H1 (cell line): ENCODE measurements around the gene DNA2. TPM values are rescaled to one million over a fixed set of nuclear protein-coding genes. Genes with fewer than 3 reads are reported as not detected.

ENCODE experiments used
- CTCF ChIA-PET: fragments of 300-600 bp; sonication (Branson Sonifier 250); formaldehyde crosslinking; loops from one replicate; lab custom pipeline; 2021; ENCODE audit not compliant: partially characterized antibody; lab: Charles Lee
- POLR2A ChIA-PET: fragments of 300-600 bp; sonication (Branson Sonifier 250); formaldehyde crosslinking; loops from one replicate; lab custom pipeline; 2021; ENCODE audit warnings: inconsistent platforms; ENCODE audit not compliant: partially characterized antibody; lab: Charles Lee
- DNase-seq, 2 experiments: peaks; one replicate each; pipeline versions ENCODE4 v3.0.0 to v3.0.0-alpha.2; 2010 to 2022; ENCODE audit warnings: low spot score in 2 of 2, low read depth in 1 of 2, mixed read lengths in 1 of 2
- FAIRE-seq: peaks from 2 replicates; lab custom pipeline; 2011; peaks lifted over from hg19 to GRCh38; lab: Jason Lieb, UNC
- H2AFZ ChIP-seq: 2 replicates; pipeline ENCODE4 v1.8.1; 2012; ENCODE audit warnings: low read length, inconsistent platforms
- H2AK5ac ChIP-seq: 2 replicates; pipeline ENCODE4 v1.6.1; 2013; ENCODE audit warnings: low read depth, low read length
- H2BK120ac ChIP-seq: replicated peaks from 2 replicates; pipeline ENCODE3; 2013; ENCODE audit warnings: low read depth, low read length, inconsistent platforms
- H2BK12ac ChIP-seq: 2 replicates; pipeline ENCODE4 v1.6.1; 2013; ENCODE audit warnings: low read depth, low read length
- H2BK15ac ChIP-seq: 2 replicates; pipeline ENCODE4 v1.6.1; 2013; ENCODE audit warnings: low read length
- H2BK20ac ChIP-seq: 2 replicates; pipeline ENCODE4 v1.6.1; 2013; ENCODE audit warnings: low read length
- H2BK5ac ChIP-seq: 2 replicates; pipeline ENCODE4 v1.6.1; 2013; ENCODE audit warnings: low read depth, low read length
- H3K14ac ChIP-seq: 2 replicates; pipeline ENCODE4 v1.6.1; 2013; ENCODE audit warnings: inconsistent platforms; ENCODE audit not compliant: insufficient read length
- H3K18ac ChIP-seq: 2 replicates; pipeline ENCODE4 v1.6.1; 2013; ENCODE audit warnings: low read length; ENCODE audit errors: extremely low read depth
- H3K23ac ChIP-seq: 2 replicates; pipeline ENCODE4 v1.6.1; 2013; ENCODE audit warnings: inconsistent platforms; ENCODE audit not compliant: insufficient read length
- H3K23me2 ChIP-seq: 2 replicates; pipeline ENCODE4 v1.6.1; 2013; ENCODE audit warnings: low read depth, low read length
- H3K27ac ChIP-seq: 2 replicates; pipeline ENCODE4 v1.6.1; 2011; ENCODE audit warnings: low read depth, low read length, inconsistent platforms
- H3K27me3 ChIP-seq, 4 experiments: replicated peaks in 1 of 4; 1 replicate in 1 of 4; 2 replicates in 3 of 4; pipeline versions ENCODE4 v1.6.1 to v1.8.1; 2011 to 2013; ENCODE audit warnings: low read length in 3 of 4, mild to moderate bottlenecking in 3 of 4, inconsistent platforms in 2 of 4, mixed read lengths in 2 of 4, moderate library complexity in 1 of 4; ENCODE audit not compliant: control insufficient read depth in 3 of 4, insufficient read depth in 3 of 4; ENCODE audit errors: extremely low read depth in 1 of 4
- H3K36me3 ChIP-seq, 4 experiments: 2 replicates each; pipeline versions ENCODE4 v1.6.1 to v1.8.1; 2011 to 2013; ENCODE audit warnings: mild to moderate bottlenecking in 4 of 4, low read length in 3 of 4, moderate library complexity in 2 of 4, control low read depth in 1 of 4, inconsistent platforms in 1 of 4; ENCODE audit not compliant: insufficient read depth in 4 of 4, control insufficient read depth in 2 of 4
- H3K4ac ChIP-seq: replicated peaks from 2 replicates; pipeline ENCODE3; 2013; ENCODE audit warnings: low read length, low read depth, mixed read lengths, inconsistent platforms; ENCODE audit not compliant: insufficient read length
- H3K4me1 ChIP-seq, 4 experiments: replicated peaks in 1 of 4; 1 replicate in 1 of 4; 2 replicates in 3 of 4; pipeline versions ENCODE4 v1.6.1 to v1.8.1; 2011 to 2013; ENCODE audit warnings: low read length in 3 of 4, inconsistent platforms in 2 of 4, mixed read lengths in 1 of 4; ENCODE audit not compliant: insufficient read depth in 4 of 4, control insufficient read depth in 3 of 4
- H3K4me2 ChIP-seq, 2 experiments: 2 replicates each; pipeline versions ENCODE4 v1.6.1 to v1.8.1; 2011 to 2013; ENCODE audit warnings: low read depth in 2 of 2, low read length in 2 of 2, control low read depth in 1 of 2, inconsistent platforms in 1 of 2, mild to moderate bottlenecking in 1 of 2; ENCODE audit not compliant: insufficient read depth in 1 of 2
- H3K4me3 ChIP-seq, 4 experiments: fragments of 200-600, 300-600 bp in 1 of 4; sonication (generic), shearing (Covaris generic), sonication (Bioruptor Twin) in 1 of 4; 2 replicates each; pipeline versions ENCODE4 v1.5.1 to v1.8.1; 2011 to 2016; ENCODE audit warnings: low read length in 4 of 4, low read depth in 3 of 4, control low read depth in 2 of 4, inconsistent platforms in 2 of 4, mild to moderate bottlenecking in 2 of 4, mixed read lengths in 1 of 4, moderate library complexity in 1 of 4; ENCODE audit not compliant: insufficient read depth in 2 of 4; ENCODE audit errors: extremely low read depth in 1 of 4
- H3K56ac ChIP-seq: replicated peaks from 2 replicates; pipeline ENCODE3; 2013; ENCODE audit warnings: low read depth, mild to moderate bottlenecking, mixed read lengths, low read length, inconsistent platforms; ENCODE audit not compliant: insufficient read length
- H3K79me1 ChIP-seq: 2 replicates; pipeline ENCODE4 v1.6.1; 2013; ENCODE audit warnings: low read depth, low read length, control low read depth
- H3K79me2 ChIP-seq, 2 experiments: 2 replicates each; pipeline versions ENCODE4 v1.6.1 to v1.8.1; 2012 to 2013; ENCODE audit warnings: low read length in 2 of 2, mild to moderate bottlenecking in 2 of 2, inconsistent platforms in 1 of 2; ENCODE audit not compliant: insufficient read depth in 2 of 2, control insufficient read depth in 1 of 2
- H3K9ac ChIP-seq, 4 experiments: replicated peaks in 1 of 4; 1 replicate in 1 of 4; 2 replicates in 3 of 4; pipeline versions ENCODE4 v1.6.1 to v1.8.1; 2011 to 2013; ENCODE audit warnings: low read depth in 3 of 4, low read length in 3 of 4, control low read depth in 2 of 4, mild to moderate bottlenecking in 2 of 4, moderate library complexity in 2 of 4, inconsistent platforms in 1 of 4; ENCODE audit errors: extremely low read depth in 1 of 4
- H3K9me3 ChIP-seq, 2 experiments: 2 replicates each; pipeline versions ENCODE4 v1.6.1 to v1.8.1; 2012 to 2013; ENCODE audit warnings: mild to moderate bottlenecking in 2 of 2, moderate library complexity in 2 of 2, control low read depth in 1 of 2, inconsistent platforms in 1 of 2, low read depth in 1 of 2, low read length in 1 of 2, mixed read lengths in 1 of 2; ENCODE audit not compliant: insufficient read depth in 2 of 2
- H4K20me1 ChIP-seq, 2 experiments: replicated peaks in 1 of 2; 2 replicates each; pipeline versions ENCODE3 to v1.8.1; 2011 to 2013; ENCODE audit warnings: inconsistent platforms in 2 of 2, low read length in 2 of 2, mild to moderate bottlenecking in 1 of 2; ENCODE audit not compliant: insufficient read depth in 2 of 2, control insufficient read depth in 1 of 2
- H4K5ac ChIP-seq: 2 replicates; pipeline ENCODE4 v1.6.1; 2013; ENCODE audit warnings: low read length, low read depth, mixed read lengths, inconsistent platforms; ENCODE audit not compliant: insufficient read length
- H4K8ac ChIP-seq: 2 replicates; pipeline ENCODE4 v1.8.0; 2013; ENCODE audit warnings: mild to moderate bottlenecking, moderate library complexity, low read length, inconsistent platforms; ENCODE audit not compliant: insufficient read depth; ENCODE audit errors: extremely low read depth
- H4K91ac ChIP-seq: replicated peaks from 2 replicates; pipeline ENCODE3; 2013; ENCODE audit warnings: low read length, mixed read lengths, inconsistent platforms; ENCODE audit not compliant: insufficient read length
- CREB1 ChIP-seq: IDR thresholded peaks from 2 replicates; pipeline ENCODE4 v1.6.1; 2012; ENCODE audit warnings: inconsistent platforms
- SIX5 ChIP-seq: IDR thresholded peaks from 2 replicates; pipeline ENCODE4 v1.6.1; 2011; ENCODE audit warnings: mild to moderate bottlenecking, low read depth, low read length
- TCF12 ChIP-seq: IDR thresholded peaks from 2 replicates; pipeline ENCODE4 v1.6.1; 2011; ENCODE audit warnings: low read depth, mild to moderate bottlenecking, low read length
- WGBS, 2 experiments: shearing (Covaris generic) in 1 of 2; methylation state at CpG; one replicate each; pipeline versions ENCODE4 v1.1.6 to v1.1.7; 2013 to 2015; ENCODE audit warnings: low lambda C conversion rate in 2 of 2, mixed read lengths in 2 of 2, inconsistent platforms in 1 of 2, low coverage in 1 of 2, missing lambda C conversion rate in 1 of 2; ENCODE audit not compliant: insufficient replicate concordance in 2 of 2, insufficient coverage in 1 of 2, insufficient read length in 1 of 2; ENCODE audit errors: extremely low coverage in 1 of 2, missing lambda C conversion rate in 1 of 2; 5-methylcytosine and 5-hydroxymethylcytosine counted together
- polyA plus RNA-seq, 7 experiments: library from polyadenylated mRNA; depleted of rRNA in 3 of 7; stranded (reverse) in 5 of 7; unstranded in 2 of 7; fragments of >200 nt in 5 of 7; fragments of 200-250 nt in 2 of 7; gene quantifications; 1 replicate in 5 of 7; 2 replicates in 1 of 7; 4 replicates in 1 of 7; pipeline versions ENCODE4 v1.2.1 to v1.2.3, GENCODE V29; 2011 to 2013; ENCODE audit warnings: missing spikeins in 2 of 7, mixed read lengths in 2 of 7
- total RNA-seq: library from RNA; stranded (reverse); fragmentation: NEBNext Ultra II Directional; extraction: Animal tissue kit (Norgen Biotek cat#: 25700); gene quantifications from 2 replicates; pipeline ENCODE4 v1.2.1, GENCODE V29; 2021

DNA2 gene
- total and polyA plus RNA-seq, 2 of the 8 experiments (the other 6 are each of a cell fraction or from before 2014, with no cell fraction given): 16.0 to 57.9 TPM

DNA sequence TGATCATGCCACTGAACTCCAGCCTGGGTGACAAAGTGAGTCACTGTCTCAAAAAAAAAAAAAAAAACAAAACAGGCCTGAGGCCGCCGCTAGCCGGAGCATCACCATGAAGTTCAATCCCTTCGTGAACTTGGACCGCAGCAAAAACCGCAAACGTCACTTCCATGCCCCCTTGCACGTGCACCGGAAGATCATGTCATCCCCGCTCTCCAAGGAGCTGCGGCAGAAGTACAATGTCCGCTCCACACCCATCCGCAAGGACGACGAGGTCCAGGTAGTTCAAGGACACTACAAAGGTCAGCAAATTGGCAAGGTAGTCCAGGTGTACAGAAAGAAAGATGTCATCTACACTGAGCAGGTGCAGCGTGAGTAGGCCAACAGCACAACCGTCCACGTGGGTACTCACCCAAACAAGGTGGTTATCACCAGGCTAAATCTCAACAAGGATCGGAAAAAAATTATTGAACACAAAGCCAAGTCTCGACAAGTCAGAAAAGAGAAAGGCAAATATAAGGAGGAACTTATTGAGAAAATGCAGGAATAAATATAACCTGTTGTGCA is 47.2 kb downstream of the DNA2 start:
- DNase-seq: no peak
- Histone ChIP-seq H4K8ac (no peak overlapping the region), H3K23me2 (no peaks in the 10 kb centered on the region), H2BK20ac (no peak overlapping the region), H3K18ac (no peak overlapping the region), H3K79me2 (no peaks in the 10 kb centered on the region), H3K9me3 (no peaks in the 10 kb centered on the region), H2BK120ac (no peak overlapping the region), H3K9ac (no peak overlapping the region; a peak in 1 of 7 replicates), H3K27ac (no peak overlapping the region), H4K91ac (no peak overlapping the region), H4K20me1 (no peaks in the 10 kb centered on the region), H3K79me1 (no peaks in the 10 kb centered on the region), H2AFZ (no peak overlapping the region), H2BK15ac (no peak overlapping the region), H3K4me1 (no peaks in the 10 kb centered on the region), H2BK5ac (no peak overlapping the region), H2BK12ac (no peak overlapping the region), H2AK5ac (no peak overlapping the region), H3K14ac (no peak overlapping the region), H3K4me3 (no peak overlapping the region), H4K5ac (no peak overlapping the region), H3K4me2 (no peak overlapping the region), H3K4ac (no peak overlapping the region), H3K36me3 (peaks cover 14 to 62% (median 36%) of the 10 kb centered on the region in 4 experiments), H3K23ac (no peak overlapping the region), H3K56ac (no peak overlapping the region), H3K27me3 (no peaks in the 10 kb centered on the region)
- CTCF ChIA-PET: no interaction called here
- 94% methylated on average over 18 of the region's 20 CpGs; no CpG with 5 or more reads in 1 of the 2 experiments for WGBS, 2 experiments
- TF ChIP-seq CREB1: no peak
- TF ChIP-seq SIX5: no peak
- no peak for TF ChIP-seq TCF12
- no peak for FAIRE-seq
- POLR2A ChIA-PET: no interaction called here
